Naive thymus-derived CD4-positive, alpha-beta T cell (primary cell): ENCODE data around the gene EYA4. TPM values are rescaled to one million over a fixed set of nuclear protein-coding genes. Genes with fewer than 3 reads are reported as not detected.

Experiments used
- ATAC-seq: fragments of 150-1000 bp; cut with Tn5 transposase; 2 replicates; pipeline ENCODE4 v1.10.0; 2021; ENCODE audit warnings: mild to moderate bottlenecking, moderate library complexity
- CTCF ChIA-PET: fragments of 350-600 bp; sonication (Branson Sonifier 250); formaldehyde crosslinking; loops from one replicate; lab custom pipeline; 2021; ENCODE audit warnings: antibody characterized with exemption; lab: Charles Lee
- POLR2A ChIA-PET: fragments of 350-600 bp; sonication (Branson Sonifier 250); formaldehyde crosslinking; loops from one replicate; lab custom pipeline; 2021; ENCODE audit warnings: antibody characterized with exemption, inconsistent platforms; lab: Charles Lee
- DNase-seq, 9 donors: peaks; one replicate each; pipeline versions ENCODE4 v3.0.0 to v3.0.0-alpha.2; 2020 to 2022; ENCODE audit warnings: mixed read lengths in 1 of 9
- H3K27ac ChIP-seq: one replicate; pipeline ENCODE4 v1.7.0; 2013; ENCODE audit warnings: mild to moderate bottlenecking, low read depth, low read length, moderate library complexity
- H3K27me3 ChIP-seq, 2 donors: one replicate each; pipeline ENCODE4 v1.7.0; 2013; ENCODE audit warnings: low read length in 2 of 2, mild to moderate bottlenecking in 2 of 2, moderate library complexity in 2 of 2; ENCODE audit not compliant: control insufficient read depth in 2 of 2, insufficient read depth in 2 of 2
- H3K36me3 ChIP-seq, 3 experiments: 1 replicate in 2 of 3; 2 replicates in 1 of 3; pipeline ENCODE4 v1.7.0; 2013; ENCODE audit warnings: low read length in 3 of 3, mild to moderate bottlenecking in 3 of 3, moderate library complexity in 1 of 3; ENCODE audit not compliant: insufficient read depth in 3 of 3, control insufficient read depth in 2 of 3
- H3K4me1 ChIP-seq, 2 donors: one replicate each; pipeline ENCODE4 v1.7.0; 2013; ENCODE audit warnings: low read length in 2 of 2, mild to moderate bottlenecking in 2 of 2, moderate library complexity in 1 of 2; ENCODE audit not compliant: control insufficient read depth in 2 of 2, insufficient read depth in 2 of 2
- H3K4me3 ChIP-seq: 2 replicates; pipeline ENCODE4 v1.7.0; 2013; ENCODE audit warnings: mild to moderate bottlenecking, low read length
- H3K9me3 ChIP-seq, 3 experiments: 1 replicate in 2 of 3; 2 replicates in 1 of 3; pipeline ENCODE4 v1.7.0; 2013; ENCODE audit warnings: low read length in 3 of 3; ENCODE audit not compliant: control insufficient read depth in 2 of 3
- H3K27ac Mint-ChIP-seq, 9 donors: one replicate each; pipeline ENCODE4 v1.8.0; 2020 to 2022; ENCODE audit warnings: mixed read lengths in 9 of 9, mild to moderate bottlenecking in 8 of 9, moderate library complexity in 5 of 9, inconsistent platforms in 2 of 9
- H3K27me3 Mint-ChIP-seq, 5 donors: one replicate each; pipeline ENCODE4 v1.8.0; 2021 to 2022; ENCODE audit warnings: mixed read lengths in 5 of 5, mild to moderate bottlenecking in 1 of 5
- H3K36me3 Mint-ChIP-seq, 5 donors: one replicate each; pipeline ENCODE4 v1.8.0; 2020 to 2022; ENCODE audit warnings: mixed read lengths in 5 of 5, mild to moderate bottlenecking in 3 of 5, inconsistent platforms in 1 of 5
- H3K4me1 Mint-ChIP-seq, 7 donors: one replicate each; pipeline ENCODE4 v1.8.0; 2020 to 2022; ENCODE audit warnings: mixed read lengths in 7 of 7, mild to moderate bottlenecking in 3 of 7, inconsistent platforms in 1 of 7
- H3K4me3 Mint-ChIP-seq, 10 donors: one replicate each; pipeline ENCODE4 v1.8.0; 2020 to 2022; ENCODE audit warnings: mild to moderate bottlenecking in 10 of 10, mixed read lengths in 10 of 10, moderate library complexity in 6 of 10, inconsistent platforms in 2 of 10
- H3K9me3 Mint-ChIP-seq, 11 donors: one replicate each; pipeline ENCODE4 v1.8.0; 2020 to 2022; ENCODE audit warnings: mixed read lengths in 11 of 11, mild to moderate bottlenecking in 4 of 11, inconsistent platforms in 1 of 11, moderate library complexity in 1 of 11
- intact Hi-C, 2 donors: fragments of 100-400 bp; cut with micrococcal nuclease; formaldehyde crosslinking; loops; one replicate each; pipeline ENCODE4 v1.15.1; 2023
- polyA plus RNA-seq, 2 donors: library from polyadenylated mRNA; unstranded; fragments of 300-500 nt; fragmentation: Illumina TruSeq; gene quantifications; one replicate each; pipeline ENCODE4 v1.2.3, GENCODE V29; 2021
- total RNA-seq, 6 experiments: library from RNA in 5 of 6; stranded (reverse) in 5 of 6; gene quantifications; 1 replicate in 5 of 6; 2 replicates in 1 of 6; pipeline ENCODE4 v1.2.3 and lab custom pipeline; 2021 to 2026

EYA4 gene
- total and polyA plus RNA-seq, 7 experiments from 2014 or later, result not detected

DNA sequence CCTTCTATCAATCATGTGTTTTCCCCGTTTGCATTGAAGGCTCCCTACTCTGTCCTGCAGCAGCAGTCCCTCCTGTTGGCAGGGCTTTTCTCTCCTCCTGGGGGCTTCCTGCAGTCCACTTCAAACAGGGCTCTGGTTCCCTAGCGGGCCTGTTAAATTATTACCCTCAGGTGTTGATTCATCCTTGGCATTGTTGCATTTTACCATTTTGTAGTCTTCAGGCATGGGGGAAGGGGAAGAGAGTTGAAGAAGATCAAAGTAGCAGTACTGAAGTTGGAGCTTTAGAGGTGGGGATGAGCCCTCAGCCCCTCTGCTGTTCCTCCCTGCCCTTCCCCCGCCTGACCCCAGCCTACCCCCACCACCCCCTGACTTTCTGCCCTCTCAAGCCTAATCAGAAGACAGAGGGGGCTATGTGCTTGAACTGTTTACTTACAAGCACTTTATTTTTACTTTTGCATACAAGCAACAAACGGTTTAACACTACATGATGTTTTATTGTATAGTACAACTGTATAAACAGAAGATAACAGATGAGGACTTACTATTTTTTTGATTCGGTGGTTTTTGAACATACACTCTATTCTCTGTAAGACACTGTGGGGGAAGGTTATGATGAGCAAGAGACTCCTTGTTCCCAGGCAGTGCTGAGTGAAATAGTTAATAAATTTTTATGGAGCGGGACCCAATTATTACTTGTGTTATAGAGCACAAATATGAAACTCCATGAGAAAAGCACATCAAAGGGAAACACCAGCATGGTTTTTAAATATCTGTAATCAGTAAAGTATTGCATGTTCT, 169.7 kb downstream of the EYA4 start:
- no peak overlapping the region for H3K27ac ChIP-seq
- H3K4me1 Mint-ChIP-seq, result no peaks in the 10 kb centered on the region
- no peak overlapping the region for H3K27ac Mint-ChIP-seq
- H3K4me3 Mint-ChIP-seq, result no peak overlapping the region
- H3K4me1 ChIP-seq, result no peaks in the 10 kb centered on the region
- no peaks in the 10 kb centered on the region for H3K36me3 ChIP-seq
- no peaks in the 10 kb centered on the region for H3K9me3 ChIP-seq
- POLR2A ChIA-PET, result no interaction called here
- no peaks in the 10 kb centered on the region for H3K9me3 Mint-ChIP-seq
- ATAC-seq (no peak), DNase-seq (no peak)
- H3K4me3 ChIP-seq, result no peak overlapping the region
- no peaks in the 10 kb centered on the region for H3K27me3 Mint-ChIP-seq
- H3K36me3 Mint-ChIP-seq, result no peaks in the 10 kb centered on the region
- intact Hi-C loops, result no loop called here
- H3K27me3 ChIP-seq, result no peaks in the 10 kb centered on the region
- CTCF ChIA-PET, result no interaction called here

GRCh38 chr6:133411757-133412156, 170.6 kb downstream of the EYA4 start:
- ChIA-PET CTCF (no interaction called here), POLR2A (no interaction called here)
- Histone ChIP-seq H3K9me3 (no peaks in the 10 kb centered on the region), H3K4me3 (no peak overlapping the region), H3K4me1 (no peaks in the 10 kb centered on the region), H3K36me3 (no peaks in the 10 kb centered on the region), H3K27me3 (no peaks in the 10 kb centered on the region), H3K27ac (no peak overlapping the region)
- Mint-ChIP-seq H3K9me3 (no peaks in the 10 kb centered on the region), H3K27ac (no peak overlapping the region), H3K36me3 (no peaks in the 10 kb centered on the region), H3K4me3 (no peak overlapping the region), H3K27me3 (no peaks in the 10 kb centered on the region), H3K4me1 (no peaks in the 10 kb centered on the region)
- no peak for ATAC-seq
- intact Hi-C loops, result no loop called here
- DNase-seq, result no peak

- Mint-ChIP-seq H3K4me3 (no peak overlapping the region), H3K9me3 (no peaks in the 10 kb centered on the region), H3K4me1 (no peaks in the 10 kb centered on the region), H3K36me3 (no peaks in the 10 kb centered on the region), H3K27ac (no peak overlapping the region), H3K27me3 (no peaks in the 10 kb centered on the region)
- intact Hi-C loops, result no loop called here
- Histone ChIP-seq H3K27ac (no peak overlapping the region), H3K9me3 (no peaks in the 10 kb centered on the region), H3K36me3 (no peaks in the 10 kb centered on the region), H3K27me3 (no peaks in the 10 kb centered on the region), H3K4me1 (no peaks in the 10 kb centered on the region), H3K4me3 (no peak overlapping the region)
- ATAC-seq (no peak), DNase-seq (no peak)
- ChIA-PET POLR2A (no interaction called here), CTCF (no interaction called here)
These were observed 174.1 kb downstream of the EYA4 start for GRCh38 chr6:133415262-133415661.

DNA sequence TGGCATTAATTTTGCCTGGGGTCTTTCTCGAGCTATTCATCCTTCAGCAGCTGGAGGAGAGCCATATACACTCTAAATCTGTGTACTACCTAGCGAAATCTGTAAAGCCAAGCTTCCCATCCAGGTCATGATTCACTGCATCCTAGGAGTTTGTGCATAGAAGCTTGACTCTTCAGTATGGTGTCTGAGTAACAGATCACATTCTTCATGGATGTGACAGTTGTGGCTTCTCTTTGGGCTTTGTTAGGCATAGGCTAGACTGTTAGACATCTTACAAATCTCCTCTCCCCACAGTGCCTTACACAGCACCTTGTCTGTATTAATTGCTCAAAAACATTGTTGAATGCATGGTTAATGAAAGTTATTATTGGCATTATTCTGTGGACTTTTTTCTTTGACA, 177.0 kb downstream of the EYA4 start:
- DNase-seq (no peak), ATAC-seq (no peak)
- Histone ChIP-seq H3K27me3 (no peaks in the 10 kb centered on the region), H3K4me3 (no peak overlapping the region), H3K9me3 (no peaks in the 10 kb centered on the region), H3K27ac (no peak overlapping the region), H3K4me1 (no peaks in the 10 kb centered on the region), H3K36me3 (no peaks in the 10 kb centered on the region)
- Mint-ChIP-seq H3K4me1 (no peaks in the 10 kb centered on the region), H3K9me3 (no peaks in the 10 kb centered on the region), H3K4me3 (no peak overlapping the region), H3K36me3 (no peaks in the 10 kb centered on the region), H3K27me3 (no peaks in the 10 kb centered on the region), H3K27ac (no peak overlapping the region)
- ChIA-PET POLR2A (no interaction called here), CTCF (no interaction called here)
- intact Hi-C loops, result no loop called here

DNA sequence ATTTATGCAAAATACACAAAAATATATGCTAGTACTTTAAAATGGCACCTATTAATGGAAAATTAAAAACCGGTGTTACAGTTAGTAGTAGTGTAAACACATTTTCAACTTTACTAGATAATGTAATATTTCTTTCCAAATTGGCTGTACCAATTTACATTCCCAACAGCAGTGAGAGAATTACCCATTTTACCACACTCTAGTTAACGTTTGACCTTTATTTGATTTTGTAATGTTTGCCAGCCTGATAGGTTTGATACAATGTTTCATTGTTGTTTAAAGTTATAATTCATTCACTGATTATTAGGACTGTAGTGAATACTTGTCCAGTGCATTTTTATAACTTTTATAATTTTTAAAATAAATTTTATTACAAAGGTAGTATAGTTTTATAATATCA, 182.1 kb downstream of the EYA4 start:
- ChIA-PET CTCF (no interaction called here), POLR2A (no interaction called here)
- Histone ChIP-seq H3K4me1 (no peaks in the 10 kb centered on the region), H3K4me3 (no peak overlapping the region), H3K9me3 (no peaks in the 10 kb centered on the region), H3K27me3 (no peaks in the 10 kb centered on the region), H3K36me3 (no peaks in the 10 kb centered on the region), H3K27ac (no peak overlapping the region)
- no peak overlapping the region for H3K4me3 Mint-ChIP-seq
- H3K4me1 Mint-ChIP-seq, result no peaks in the 10 kb centered on the region
- H3K9me3 Mint-ChIP-seq, result no peaks in the 10 kb centered on the region
- DNase-seq (no peak), ATAC-seq (no peak)
- H3K27ac Mint-ChIP-seq, result no peak overlapping the region
- intact Hi-C loops, result no loop called here
- H3K36me3 Mint-ChIP-seq, result no peaks in the 10 kb centered on the region
- no peaks in the 10 kb centered on the region for H3K27me3 Mint-ChIP-seq

GRCh38 chr6:133424359-133424758, 183.2 kb downstream of the EYA4 start:
- CTCF ChIA-PET, result no interaction called here
- ATAC-seq, result no peak
- Histone ChIP-seq H3K27ac (no peak overlapping the region), H3K27me3 (no peaks in the 10 kb centered on the region), H3K4me1 (no peaks in the 10 kb centered on the region), H3K4me3 (no peak overlapping the region), H3K36me3 (no peaks in the 10 kb centered on the region), H3K9me3 (no peaks in the 10 kb centered on the region)
- intact Hi-C loops, result no loop called here
- Mint-ChIP-seq H3K4me1 (no peaks in the 10 kb centered on the region), H3K36me3 (no peaks in the 10 kb centered on the region), H3K27me3 (no peaks in the 10 kb centered on the region), H3K27ac (no peak overlapping the region), H3K4me3 (no peak overlapping the region), H3K9me3 (peaks cover 0 to 4% (median 0%) of the 10 kb centered on the region in 11 donors)
- POLR2A ChIA-PET, result no interaction called here
- DNase-seq, result no peak

- Mint-ChIP-seq H3K27ac (no peak overlapping the region), H3K9me3 (peaks cover 0 to 4% (median 0%) of the 10 kb centered on the region in 11 donors), H3K4me3 (no peak overlapping the region), H3K27me3 (no peaks in the 10 kb centered on the region), H3K36me3 (no peaks in the 10 kb centered on the region), H3K4me1 (no peaks in the 10 kb centered on the region)
- ATAC-seq (no peak), DNase-seq (no peak)
- no peaks in the 10 kb centered on the region for H3K4me1 ChIP-seq
- H3K36me3 ChIP-seq, result no peaks in the 10 kb centered on the region
- intact Hi-C loops, result no loop called here
- H3K27ac ChIP-seq, result no peak overlapping the region
- no peaks in the 10 kb centered on the region for H3K27me3 ChIP-seq
- H3K9me3 ChIP-seq, result no peaks in the 10 kb centered on the region
- H3K4me3 ChIP-seq, result no peak overlapping the region
- CTCF ChIA-PET, result no interaction called here
- POLR2A ChIA-PET, result no interaction called here
These were observed 184.9 kb downstream of the EYA4 start for GRCh38 chr6:133426038-133426437.
